ENCODE results near the gene COQ2.
"Not testable (repeated sequence)": the region's sequence is repeated elsewhere in the genome, so short reads cannot be mapped to it uniquely, and the experiment has no call there.

The COQ2 gene

DNA sequence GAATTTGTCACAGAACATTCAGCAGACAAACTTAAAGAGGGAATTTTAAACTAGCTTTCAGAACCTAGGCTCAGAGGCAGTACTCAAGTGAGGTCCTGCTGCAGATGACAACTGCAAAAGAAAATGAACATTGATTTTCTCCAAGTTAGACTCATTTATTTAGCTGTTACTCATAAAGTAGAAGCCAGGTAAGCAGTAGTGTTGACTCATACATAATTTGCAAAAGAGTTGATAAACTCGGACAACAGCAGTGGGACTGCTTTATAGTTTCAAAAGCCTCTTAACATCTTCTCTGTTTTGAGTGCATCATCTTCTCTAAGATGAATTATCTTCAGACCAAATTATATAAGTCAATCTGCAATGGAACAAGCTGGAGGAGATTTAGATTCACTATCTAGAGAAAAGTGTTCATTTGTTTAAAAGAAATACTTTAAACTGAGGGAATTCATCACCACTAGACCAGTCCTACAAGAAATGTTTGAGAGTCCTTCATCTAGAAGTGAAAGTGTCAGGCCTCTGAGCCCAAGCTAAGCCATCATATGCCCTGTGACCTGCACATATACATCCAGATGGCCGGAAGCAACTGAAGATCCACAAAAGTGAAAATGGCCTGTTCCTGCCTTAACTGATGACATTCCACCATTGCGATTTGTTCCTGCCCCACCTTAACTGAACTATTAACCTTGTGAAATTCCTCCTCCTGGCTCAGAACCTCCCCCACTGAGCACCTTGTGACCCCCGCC, 49.5 kb downstream of the COQ2 start:
- Histone ChIP-seq H2AFZ (ENCODE audit: low read depth) (no peak overlapping the region), H4K20me1 (ENCODE audit: insufficient read depth) (no peaks in the 10 kb centered on the region), H3K36me3 (ENCODE audit: insufficient read depth) (no peaks in the 10 kb centered on the region), H3K4me1 (ENCODE audit: low read depth, poor library complexity, severe bottlenecking) (peaks cover 57% of the 10 kb centered on the region), H3K9ac (no peak overlapping the region), H3K27me3 (ENCODE audit: insufficient read depth, low read depth) (no peaks in the 10 kb centered on the region; the same call in 1 of the 2 replicates), H3K79me2 (ENCODE audit: insufficient read depth, low read depth) (no peaks in the 10 kb centered on the region), H3K4me2 (no peak overlapping the region; the same call in 1 of the 2 replicates), H3K4me3 (IDR thresholded peaks at IDR 0.05; ENCODE audit: insufficient read depth, low read depth, low read length) (no peak overlapping the region), H3K27ac (no peak overlapping the region)
- TF ChIP-seq, protein P1, sequence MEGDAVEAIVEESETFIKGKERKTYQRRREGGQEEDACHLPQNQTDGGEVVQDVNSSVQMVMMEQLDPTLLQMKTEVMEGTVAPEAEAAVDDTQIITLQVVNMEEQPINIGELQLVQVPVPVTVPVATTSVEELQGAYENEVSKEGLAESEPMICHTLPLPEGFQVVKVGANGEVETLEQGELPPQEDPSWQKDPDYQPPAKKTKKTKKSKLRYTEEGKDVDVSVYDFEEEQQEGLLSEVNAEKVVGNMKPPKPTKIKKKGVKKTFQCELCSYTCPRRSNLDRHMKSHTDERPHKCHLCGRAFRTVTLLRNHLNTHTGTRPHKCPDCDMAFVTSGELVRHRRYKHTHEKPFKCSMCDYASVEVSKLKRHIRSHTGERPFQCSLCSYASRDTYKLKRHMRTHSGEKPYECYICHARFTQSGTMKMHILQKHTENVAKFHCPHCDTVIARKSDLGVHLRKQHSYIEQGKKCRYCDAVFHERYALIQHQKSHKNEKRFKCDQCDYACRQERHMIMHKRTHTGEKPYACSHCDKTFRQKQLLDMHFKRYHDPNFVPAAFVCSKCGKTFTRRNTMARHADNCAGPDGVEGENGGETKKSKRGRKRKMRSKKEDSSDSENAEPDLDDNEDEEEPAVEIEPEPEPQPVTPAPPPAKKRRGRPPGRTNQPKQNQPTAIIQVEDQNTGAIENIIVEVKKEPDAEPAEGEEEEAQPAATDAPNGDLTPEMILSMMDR (conservative IDR thresholded peaks at IDR 0.05; ENCODE audit: low read depth, low read length): no peak

DNA sequence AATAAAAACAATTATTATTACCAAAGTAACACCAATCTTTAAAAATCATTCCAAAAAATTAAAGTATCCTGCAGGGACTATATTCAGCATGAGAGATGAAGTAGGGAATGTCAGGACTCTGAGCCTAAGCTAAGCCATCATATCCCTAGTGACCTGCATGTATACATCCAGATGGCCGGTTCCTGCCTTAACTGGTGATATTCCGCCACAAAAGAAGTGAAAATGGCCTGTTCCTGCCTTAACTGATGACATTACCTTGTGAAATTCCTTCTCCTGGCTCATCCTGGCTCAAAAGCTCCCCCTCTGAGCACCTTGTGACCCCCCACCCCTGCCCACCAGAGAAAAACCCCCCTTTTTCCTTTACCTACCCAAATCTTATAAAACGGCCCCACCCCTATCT, 50.2 kb downstream of the COQ2 start:
- not testable (repeated sequence) for H3K4me2 ChIP-seq; H3K79me2 ChIP-seq (ENCODE audit: insufficient read depth, low read depth)

DNA sequence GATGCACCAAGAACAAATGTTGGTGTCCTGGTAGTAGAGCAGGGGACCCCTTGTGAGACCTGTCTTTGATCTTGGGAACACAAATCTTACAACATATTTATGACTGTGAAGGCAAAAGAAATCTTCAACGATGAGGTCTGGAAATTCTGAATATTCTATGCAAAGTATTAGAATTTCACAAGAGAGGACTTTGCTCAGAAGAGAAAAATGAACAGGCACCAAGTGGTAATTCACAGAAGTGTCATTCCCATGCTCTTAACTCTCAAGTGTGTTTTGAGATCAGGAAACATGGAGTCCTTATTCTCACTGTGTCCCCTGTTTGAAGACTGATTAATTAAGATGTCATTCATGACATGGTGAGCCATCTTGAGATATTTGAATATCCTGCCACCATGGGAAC, 52.5 kb downstream of the COQ2 start:
- Histone ChIP-seq H3K27ac (peak overlapping the region; percentile 12; the same call in 1 of the 2 replicates), H3K36me3 (ENCODE audit: insufficient read depth) (no peaks in the 10 kb centered on the region), H3K4me3 (IDR thresholded peaks at IDR 0.05; ENCODE audit: insufficient read depth, low read depth, low read length) (no peak overlapping the region), H4K20me1 (ENCODE audit: insufficient read depth) (no peaks in the 10 kb centered on the region), H3K4me1 (ENCODE audit: low read depth, poor library complexity, severe bottlenecking) (peaks cover 48% of the 10 kb centered on the region), H3K27me3 (ENCODE audit: insufficient read depth, low read depth) (no peaks in the 10 kb centered on the region; the same call in 1 of the 2 replicates), H3K4me2 (peak overlapping the region; percentile 59), H2AFZ (ENCODE audit: low read depth) (no peak overlapping the region), H3K79me2 (ENCODE audit: insufficient read depth, low read depth) (no peaks in the 10 kb centered on the region), H3K9ac (no peak overlapping the region)
- TF ChIP-seq, protein P1 (conservative IDR thresholded peaks at IDR 0.05; ENCODE audit: low read depth, low read length): no peak

More for the DNA sequence above, 50.2 kb downstream of the COQ2 start:
- H3K9ac ChIP-seq; H2AFZ ChIP-seq (ENCODE audit: low read depth); H4K20me1 ChIP-seq (ENCODE audit: insufficient read depth); H3K36me3 ChIP-seq (ENCODE audit: insufficient read depth); H3K27ac ChIP-seq; H3K4me3 ChIP-seq (IDR thresholded peaks at IDR 0.05; ENCODE audit: insufficient read depth, low read depth, low read length); H3K27me3 ChIP-seq (ENCODE audit: insufficient read depth, low read depth): not testable (repeated sequence)
- H3K4me1 ChIP-seq (ENCODE audit: low read depth, poor library complexity, severe bottlenecking): peaks cover 50% of the 10 kb centered on the region

DNA sequence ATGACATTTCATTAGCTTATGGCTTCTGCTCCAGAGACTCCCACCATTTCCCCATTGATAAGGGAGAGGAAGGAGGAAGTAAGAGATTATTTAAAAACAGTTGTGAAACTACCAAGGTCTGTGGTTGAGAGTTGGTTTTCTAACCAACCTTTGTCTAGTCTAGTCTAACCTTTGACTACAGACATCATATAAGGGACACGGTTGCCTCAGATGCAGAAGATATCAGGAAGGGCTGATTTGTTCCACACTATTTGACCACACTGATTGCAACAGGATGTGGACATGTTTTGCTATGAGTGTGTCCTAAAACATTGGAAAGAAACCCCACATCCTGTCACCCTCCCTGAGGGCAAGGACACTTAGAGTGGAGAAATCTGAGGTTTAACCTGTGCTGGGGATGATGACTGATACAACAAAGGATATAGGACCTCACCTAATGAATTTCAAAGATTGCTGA, 53.0 kb downstream of the COQ2 start:
- H3K9ac ChIP-seq: no peak overlapping the region
- no peak overlapping the region for H2AFZ ChIP-seq (ENCODE audit: low read depth)
- TF ChIP-seq, protein P1 (conservative IDR thresholded peaks at IDR 0.05; ENCODE audit: low read depth, low read length): no peak
- no peak overlapping the region for H3K4me3 ChIP-seq (IDR thresholded peaks at IDR 0.05; ENCODE audit: insufficient read depth, low read depth, low read length)
- H3K36me3 ChIP-seq (ENCODE audit: insufficient read depth): no peaks in the 10 kb centered on the region
- H3K4me1 ChIP-seq (ENCODE audit: low read depth, poor library complexity, severe bottlenecking): peaks cover 48% of the 10 kb centered on the region
- peak overlapping the region; percentile 12; the same call in 1 of the 2 replicates for H3K27ac ChIP-seq
- peak overlapping the region; percentile 59 for H3K4me2 ChIP-seq
- no peaks in the 10 kb centered on the region for H4K20me1 ChIP-seq (ENCODE audit: insufficient read depth)
- H3K27me3 ChIP-seq (ENCODE audit: insufficient read depth, low read depth): no peaks in the 10 kb centered on the region; the same call in 1 of the 2 replicates
- no peaks in the 10 kb centered on the region for H3K79me2 ChIP-seq (ENCODE audit: insufficient read depth, low read depth)

DNA sequence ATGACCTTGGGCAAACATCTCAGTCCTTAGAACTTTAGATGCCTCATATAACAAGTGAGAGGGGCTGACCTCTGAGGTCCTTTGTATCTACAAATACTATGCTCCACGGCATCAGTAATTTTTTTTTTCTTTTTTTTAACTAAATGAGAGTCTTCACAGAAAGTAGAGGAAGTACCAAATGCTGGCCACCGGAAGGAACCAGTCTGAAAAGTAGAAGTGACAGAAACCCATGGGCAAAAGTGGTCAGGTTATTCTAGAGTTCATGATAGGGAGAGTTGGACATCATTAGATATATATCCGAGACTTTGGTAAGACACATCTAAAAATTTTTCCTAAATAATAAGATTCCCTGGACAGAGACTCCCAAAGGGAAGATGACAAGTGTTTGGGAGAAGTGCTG, 53.7 kb downstream of the COQ2 start:
- Histone ChIP-seq H3K4me2 (peak overlapping the region; percentile 59; the same call in 1 of the 2 replicates), H4K20me1 (ENCODE audit: insufficient read depth) (no peaks in the 10 kb centered on the region), H3K27me3 (ENCODE audit: insufficient read depth, low read depth) (no peaks in the 10 kb centered on the region; the same call in 1 of the 2 replicates), H3K36me3 (ENCODE audit: insufficient read depth) (no peaks in the 10 kb centered on the region), H3K27ac (no peak overlapping the region), H3K9ac (no peak overlapping the region), H3K4me3 (IDR thresholded peaks at IDR 0.05; ENCODE audit: insufficient read depth, low read depth, low read length) (no peak overlapping the region), H2AFZ (ENCODE audit: low read depth) (no peak overlapping the region), H3K79me2 (ENCODE audit: insufficient read depth, low read depth) (no peaks in the 10 kb centered on the region), H3K4me1 (ENCODE audit: low read depth, poor library complexity, severe bottlenecking) (peaks cover 43% of the 10 kb centered on the region)
- TF ChIP-seq, protein P1 (conservative IDR thresholded peaks at IDR 0.05; ENCODE audit: low read depth, low read length): no peak
